K562 (cell line): ENCODE data around the gene CFAP73. TPM values are rescaled to one million over a fixed set of nuclear protein-coding genes. Genes with fewer than 3 reads are reported as not detected.

Experiments
- CEBPG ChIP-seq, 3 experiments: fragments of 200-800 bp in 1 of 3; sonication (Bioruptor generic) in 1 of 3; sonication (generic) in 1 of 3; formaldehyde crosslinking in 1 of 3; IDR thresholded peaks in 2 of 3; conservative IDR thresholded peaks in 1 of 3; 2 replicates each; pipeline versions ENCODE4 v1.6.1 to v1.8.0; 2016 to 2022; ENCODE audit warnings: missing compliant biosample characterization in 2 of 3, missing genetic modification characterization in 2 of 3, mild to moderate bottlenecking in 1 of 3, missing genetic modification reagents in 1 of 3
- CHCHD3 ChIP-seq: fragments of 250-450 bp; sonication (Bioruptor Pico); IDR thresholded peaks from 2 replicates; pipeline ENCODE4 v2.1.2; 2022; ENCODE audit warnings: mild to moderate bottlenecking
- CUX1 ChIP-seq: fragments of 200-800 bp; sonication (Bioruptor generic); IDR thresholded peaks from 2 replicates; pipeline ENCODE4 v1.6.1; 2016; ENCODE audit warnings: missing genetic modification characterization, missing compliant biosample characterization
- DDX20 ChIP-seq: fragments of 450-650 bp; IDR thresholded peaks from 2 replicates; pipeline ENCODE4 v1.6.1; 2016; ENCODE audit warnings: missing genetic modification characterization, low read depth, mild to moderate bottlenecking, missing compliant biosample characterization, moderate library complexity
- DMBX1 ChIP-seq: fragments of 250-450 bp; sonication (Bioruptor Pico); IDR thresholded peaks from 2 replicates; pipeline ENCODE4 v1.8.0; 2022; ENCODE audit warnings: inconsistent platforms, mild to moderate bottlenecking, moderate library complexity, borderline replicate concordance
- EHMT2 ChIP-seq: fragments of 450-650 bp; IDR thresholded peaks from 2 replicates; pipeline ENCODE4 v1.6.1; 2018; ENCODE audit warnings: antibody characterized with exemption
- ETV5 ChIP-seq: sonication (generic); formaldehyde crosslinking; IDR thresholded peaks from 2 replicates; pipeline ENCODE4 v1.4.0; 2020; ENCODE audit warnings: low read depth, mild to moderate bottlenecking, missing genetic modification reagents
- EWSR1 ChIP-seq: fragments of 450-650 bp; IDR thresholded peaks from 2 replicates; pipeline ENCODE4 v1.6.1; 2018; ENCODE audit warnings: borderline replicate concordance, mild to moderate bottlenecking, low read depth, moderate library complexity; ENCODE audit not compliant: partially characterized antibody
- FUS ChIP-seq: fragments of 200-400 bp; formaldehyde crosslinking; optimal IDR thresholded peaks from 2 replicates; pipeline ENCODE3; 2017; ENCODE audit warnings: low read depth, low read length
- KAT7 ChIP-seq: sonication (generic); formaldehyde crosslinking; IDR thresholded peaks from 2 replicates; pipeline ENCODE4 v1.8.0; 2022; ENCODE audit warnings: missing genetic modification reagents, mild to moderate bottlenecking, borderline replicate concordance
- L3MBTL2 ChIP-seq: fragments of 450-650 bp; IDR thresholded peaks from 2 replicates; pipeline ENCODE4 v1.6.1; 2016; ENCODE audit warnings: mild to moderate bottlenecking, moderate library complexity
- MAX ChIP-seq: sonication (generic); formaldehyde crosslinking; IDR thresholded peaks from 2 replicates; pipeline ENCODE4 v1.9.0; 2022; ENCODE audit warnings: mild to moderate bottlenecking, missing genetic modification reagents
- MBD2 ChIP-seq: sonication (generic); IDR thresholded peaks from 2 replicates; pipeline ENCODE4 v1.6.1; 2016; ENCODE audit warnings: low read depth, borderline replicate concordance
- POU5F1 ChIP-seq: fragments of 150-350 bp; IDR thresholded peaks from 2 replicates; pipeline ENCODE4 v1.6.1; 2014; ENCODE audit warnings: borderline replicate concordance, low read length, low read depth, mild to moderate bottlenecking; ENCODE audit not compliant: partially characterized antibody
- PRDM10 ChIP-seq: fragments of 450-650 bp; IDR thresholded peaks from 2 replicates; pipeline ENCODE4 v1.6.1; 2018; ENCODE audit not compliant: partially characterized antibody
- RAD51 ChIP-seq: fragments of 450-650 bp; IDR thresholded peaks from 2 replicates; pipeline ENCODE4 v1.7.1; 2016; ENCODE audit warnings: low read depth, mild to moderate bottlenecking, borderline replicate concordance
- SETDB1 ChIP-seq: IDR thresholded peaks from one replicate; pipeline ENCODE4 v1.6.1; 2012; ENCODE audit warnings: low read length, control low read depth, inconsistent platforms
- SMARCA5 ChIP-seq: fragments of 450-650 bp; IDR thresholded peaks from 2 replicates; pipeline ENCODE4 v1.6.1; 2016
- SRSF3 ChIP-seq: fragments of 200-400 bp; formaldehyde crosslinking; IDR thresholded peaks from 2 replicates; pipeline ENCODE4 v1.6.1; 2016; ENCODE audit warnings: mild to moderate bottlenecking, low read length, moderate library complexity; ENCODE audit not compliant: insufficient read depth
- ZNF124 ChIP-seq: sonication (generic); formaldehyde crosslinking; IDR thresholded peaks from 2 replicates; pipeline ENCODE4 v1.8.1; 2022; ENCODE audit warnings: missing genetic modification reagents
- ZNF785 ChIP-seq: fragments of 250-450 bp; sonication (Bioruptor Pico); IDR thresholded peaks from 2 replicates; pipeline ENCODE4 v1.4.0; 2020; ENCODE audit warnings: mild to moderate bottlenecking
- polyA plus RNA-seq, 8 experiments: library from polyadenylated mRNA; depleted of rRNA in 4 of 8; stranded (reverse) in 5 of 8; unstranded in 3 of 8; fragments of >200 nt; fragmentation: Nextera tagmentation in 2 of 8; fragmentation: Illumina TruSeq in 1 of 8; extraction: Ambion mirVana in 2 of 8; extraction: Trizol in 1 of 8; gene quantifications; 2 replicates each; pipeline versions ENCODE4 v1.2.1 to v1.2.3, GENCODE V29; 2011 to 2014; ENCODE audit warnings: inconsistent platforms in 1 of 8, missing spikeins in 1 of 8
- total RNA-seq, 7 experiments: library from RNA; depleted of rRNA in 6 of 7; stranded (reverse); fragments of >200 nt in 6 of 7; fragmentation: Illumina TruSeq in 2 of 7; extraction: Trizol in 2 of 7; gene quantifications; 2 replicates each; pipeline versions ENCODE4 v1.2.1 to v1.2.3, GENCODE V29; 2011 to 2021; ENCODE audit warnings: low replicate concordance in 1 of 7

The CFAP73 gene
- total and polyA plus RNA-seq, 9 of the 15 experiments (the other 6 are each of a cell fraction or from before 2014, with no cell fraction given): not detected

GRCh38 chr12:113190761-113191160 is 41.2 kb downstream of the CFAP73 start (continued):
- TF ChIP-seq PRDM10 (no peak), MAX (CRISPR knock-in tag) (peak; percentile 12; the same call in 1 of the 2 replicates), SMARCA5 (no peak), RAD51 (peak; percentile 91), EWSR1 (no peak), POU5F1 (no peak), SRSF3 (no peak), ETV5 (CRISPR knock-in tag) (no peak), CUX1 (CRISPR knock-in tag) (no peak), KAT7 (no peak), ZNF124 (no peak), CEBPG (CRISPR knock-in tag; IDR thresholded peaks at IDR 0.05) (no peak), CEBPG (tag; conservative IDR thresholded peaks at IDR 0.05 in 1 of 2, IDR thresholded peaks at IDR 0.05 in 1 of 2) (no peak), MBD2 (peak; percentile 60; the same call in 1 of the 2 replicates), FUS (no peak), EHMT2 (no peak), SETDB1 (no peak), DMBX1 (CRISPR knock-in tag) (no peak), L3MBTL2 (peak; percentile 54; the same call in 1 of the 2 replicates), DDX20 (no peak), CHCHD3 (CRISPR knock-in tag) (no peak), ZNF785 (CRISPR knock-in tag) (no peak)
